Neural progenitor cell (in vitro differentiated cells): ENCODE results near the gene ASH1L.

Experiments
- EZH2 ChIP-seq: fragments of 200-600 bp; sonication (generic); IDR thresholded peaks from 2 replicates; pipeline ENCODE4 v1.6.1; 2017; ENCODE audit warnings: antibody characterized with exemption, mild to moderate bottlenecking, moderate library complexity
- EZH2phosphoT487 ChIP-seq: fragments of 200-600 bp; sonication (generic); IDR thresholded peaks from 2 replicates; pipeline ENCODE4 v1.6.1; 2017; ENCODE audit warnings: antibody characterized with exemption
- TF ChIP-seq, protein P1 (sequence below): fragments of 200-600 bp; sonication (generic); IDR thresholded peaks from 2 replicates; pipeline ENCODE4 v1.5.1; 2017; ENCODE audit warnings: antibody characterized with exemption, mild to moderate bottlenecking

DNA sequence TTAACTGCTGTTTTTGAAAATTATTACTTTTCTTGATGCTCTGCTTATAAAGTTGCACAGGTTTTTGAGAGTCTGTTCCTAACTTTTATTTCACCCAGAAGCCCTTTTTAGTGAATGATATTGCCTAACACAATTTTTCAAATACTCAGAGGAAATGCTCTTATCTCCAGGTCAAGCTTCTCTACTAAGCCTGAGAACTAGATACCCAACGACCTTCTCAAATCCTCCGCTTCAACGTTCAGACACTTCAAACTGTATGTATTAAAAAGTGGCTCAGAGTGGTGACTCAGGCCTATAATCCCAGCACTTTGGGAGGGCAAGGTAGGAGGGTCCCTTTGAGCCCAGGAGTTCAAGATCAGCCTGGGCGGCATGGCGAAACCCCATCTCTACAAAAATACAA lies 88.5 kb downstream of the ASH1L start:
- TF ChIP-seq, protein P1, sequence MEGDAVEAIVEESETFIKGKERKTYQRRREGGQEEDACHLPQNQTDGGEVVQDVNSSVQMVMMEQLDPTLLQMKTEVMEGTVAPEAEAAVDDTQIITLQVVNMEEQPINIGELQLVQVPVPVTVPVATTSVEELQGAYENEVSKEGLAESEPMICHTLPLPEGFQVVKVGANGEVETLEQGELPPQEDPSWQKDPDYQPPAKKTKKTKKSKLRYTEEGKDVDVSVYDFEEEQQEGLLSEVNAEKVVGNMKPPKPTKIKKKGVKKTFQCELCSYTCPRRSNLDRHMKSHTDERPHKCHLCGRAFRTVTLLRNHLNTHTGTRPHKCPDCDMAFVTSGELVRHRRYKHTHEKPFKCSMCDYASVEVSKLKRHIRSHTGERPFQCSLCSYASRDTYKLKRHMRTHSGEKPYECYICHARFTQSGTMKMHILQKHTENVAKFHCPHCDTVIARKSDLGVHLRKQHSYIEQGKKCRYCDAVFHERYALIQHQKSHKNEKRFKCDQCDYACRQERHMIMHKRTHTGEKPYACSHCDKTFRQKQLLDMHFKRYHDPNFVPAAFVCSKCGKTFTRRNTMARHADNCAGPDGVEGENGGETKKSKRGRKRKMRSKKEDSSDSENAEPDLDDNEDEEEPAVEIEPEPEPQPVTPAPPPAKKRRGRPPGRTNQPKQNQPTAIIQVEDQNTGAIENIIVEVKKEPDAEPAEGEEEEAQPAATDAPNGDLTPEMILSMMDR, result no peak
- TF ChIP-seq EZH2 (no peak), EZH2phosphoT487 (no peak)
